ENCODE results near the gene PRKG1.
"Not testable (repeated sequence)": the region's sequence is repeated elsewhere in the genome, so short reads cannot be mapped to it uniquely, and the experiment has no call there.

Gene PRKG1

DNA sequence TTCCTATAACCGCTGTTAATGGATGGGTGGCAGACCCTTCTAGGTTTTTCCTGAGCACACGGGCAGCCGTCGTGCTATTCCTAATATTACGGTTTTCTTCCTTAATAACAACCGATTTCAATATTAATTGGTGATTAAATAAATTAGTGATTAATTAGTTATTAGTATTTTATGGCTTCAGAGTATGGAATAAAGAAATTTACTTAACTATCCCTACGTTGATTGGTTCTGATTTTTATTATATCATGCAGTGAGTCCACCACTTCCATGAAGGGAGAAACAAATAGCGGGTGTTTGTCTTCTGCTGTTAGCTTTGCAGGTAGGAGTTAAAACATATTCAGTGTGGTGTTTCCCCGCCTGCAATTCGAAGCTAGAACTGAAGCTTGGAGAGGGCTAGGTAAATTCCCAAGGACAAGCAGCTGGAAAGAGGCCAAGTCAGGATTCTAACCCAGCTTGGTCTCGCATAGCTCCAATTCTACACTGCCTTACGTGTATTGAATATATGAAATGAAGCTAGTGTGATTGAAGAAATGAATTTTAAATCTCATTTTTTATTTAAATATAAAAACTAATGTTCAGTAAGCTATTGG lies 626.0 kb downstream of the PRKG1 start:
- no peak for DNase-seq (ENCODE audit: low read depth in 2 of 2)

GRCh38 chr10:51705774-51706173 lies 631.5 kb downstream of the PRKG1 start:
- DNase-seq (ENCODE audit: low read depth in 2 of 2): no peak

DNA sequence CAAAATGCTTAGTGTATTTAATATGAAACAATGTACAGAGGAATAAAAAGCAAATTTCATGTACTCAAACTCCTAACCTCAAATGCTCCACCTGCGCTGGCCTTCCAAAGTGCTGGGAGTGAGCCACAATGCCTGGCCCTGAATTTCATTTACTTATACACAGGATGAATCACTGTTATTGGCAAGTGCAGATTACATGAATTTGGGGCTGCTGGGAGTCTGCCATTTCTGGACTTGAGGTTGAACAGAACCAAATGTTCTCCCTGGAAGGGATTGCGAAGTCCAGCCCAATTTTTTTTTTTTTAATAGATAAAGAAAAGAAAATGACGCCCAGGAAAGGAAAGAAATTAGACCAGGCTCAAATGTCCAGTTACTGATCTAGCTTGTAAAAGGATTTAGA lies 631.9 kb downstream of the PRKG1 start:
- no peak for DNase-seq (ENCODE audit: low read depth in 2 of 2)

- no peak for DNase-seq (ENCODE audit: low read depth in 2 of 2)
Measured at GRCh38 chr10:51707392-51707791, 633.1 kb downstream of the PRKG1 start.

GRCh38 chr10:51707821-51708424 lies 633.6 kb downstream of the PRKG1 start:
- DNase-seq (ENCODE audit: low read depth in 2 of 2): no peak

- no peak for DNase-seq (ENCODE audit: low read depth in 2 of 2)
Measured at GRCh38 chr10:51708609-51709008, 634.3 kb downstream of the PRKG1 start.

DNA sequence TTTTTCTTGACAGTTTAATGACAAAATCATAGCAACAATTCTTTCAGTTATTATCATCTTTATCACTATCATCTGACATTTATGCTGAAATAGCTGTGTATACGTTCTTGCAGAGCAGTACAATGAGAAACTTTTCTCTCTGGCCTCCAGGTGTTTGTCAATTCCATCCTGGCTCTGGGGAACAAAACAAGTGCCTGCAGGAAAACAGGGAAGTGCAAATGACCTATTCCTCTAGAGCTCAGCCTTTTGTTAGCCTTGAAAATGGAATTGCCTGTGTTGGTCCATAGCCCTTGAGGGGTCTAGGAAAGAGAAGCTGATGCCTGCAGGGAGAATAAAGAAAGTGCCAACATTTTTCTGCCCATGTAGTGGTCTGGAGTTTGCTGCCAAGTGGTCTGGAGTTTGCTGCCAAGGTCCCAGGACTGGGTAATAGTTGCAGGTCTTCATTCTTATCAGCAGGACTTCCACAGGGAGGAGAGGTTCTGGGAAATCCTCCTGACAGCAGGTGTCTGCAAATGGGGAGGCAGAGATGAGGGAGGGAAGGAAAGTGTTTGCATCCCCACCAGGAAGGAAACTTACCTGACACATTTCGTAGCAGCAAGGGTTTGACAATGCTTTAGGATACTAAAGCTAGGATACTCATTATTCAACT lies 635.2 kb downstream of the PRKG1 start:
- DNase-seq (ENCODE audit: low read depth in 2 of 2): no peak

DNA sequence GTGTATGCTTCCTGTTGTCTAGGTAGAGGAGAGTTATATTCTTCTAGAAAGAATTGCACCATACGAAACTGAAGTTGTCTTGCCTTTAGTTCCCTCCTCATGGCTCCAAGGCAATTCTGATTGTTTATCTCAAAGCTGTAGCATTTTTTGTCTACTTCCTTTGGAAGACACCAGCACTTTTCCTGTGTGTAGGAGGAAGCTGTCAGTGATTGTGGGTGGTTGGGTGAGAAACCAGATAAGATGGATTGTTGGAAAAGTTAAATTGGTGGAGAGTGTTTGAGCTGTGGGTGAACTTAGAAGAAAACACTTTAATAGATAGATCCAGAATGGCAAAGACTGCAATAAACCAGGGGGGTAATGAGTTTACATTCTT lies 637.2 kb downstream of the PRKG1 start:
- no peak for DNase-seq (ENCODE audit: low read depth in 2 of 2)

GRCh38 chr10:51716981-51717380 lies 642.7 kb downstream of the PRKG1 start:
- DNase-seq (ENCODE audit: low read depth in 2 of 2): no peak

GRCh38 chr10:51718804-51719291 lies 644.6 kb downstream of the PRKG1 start:
- DNase-seq (ENCODE audit: low read depth in 2 of 2): no peak

DNA sequence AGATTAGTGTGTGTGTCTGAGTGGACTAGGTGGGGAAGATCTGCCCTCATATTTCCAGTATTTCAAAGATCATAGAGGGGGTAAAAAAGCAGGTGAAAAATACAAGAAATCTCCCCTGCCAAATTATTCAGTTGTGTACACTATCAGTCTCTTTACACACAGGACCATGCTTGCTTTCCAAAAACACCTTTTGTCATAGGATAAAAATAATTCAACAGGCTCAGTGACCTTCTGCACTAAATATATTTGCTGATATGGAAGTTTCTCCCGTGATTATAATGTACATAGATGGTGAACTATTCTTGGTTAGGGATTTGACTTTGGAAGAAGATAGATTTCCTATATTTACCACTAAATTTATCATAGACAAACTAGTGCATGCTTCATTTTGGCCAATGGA lies 649.8 kb downstream of the PRKG1 start:
- no peak for DNase-seq (ENCODE audit: low read depth in 2 of 2)

DNA sequence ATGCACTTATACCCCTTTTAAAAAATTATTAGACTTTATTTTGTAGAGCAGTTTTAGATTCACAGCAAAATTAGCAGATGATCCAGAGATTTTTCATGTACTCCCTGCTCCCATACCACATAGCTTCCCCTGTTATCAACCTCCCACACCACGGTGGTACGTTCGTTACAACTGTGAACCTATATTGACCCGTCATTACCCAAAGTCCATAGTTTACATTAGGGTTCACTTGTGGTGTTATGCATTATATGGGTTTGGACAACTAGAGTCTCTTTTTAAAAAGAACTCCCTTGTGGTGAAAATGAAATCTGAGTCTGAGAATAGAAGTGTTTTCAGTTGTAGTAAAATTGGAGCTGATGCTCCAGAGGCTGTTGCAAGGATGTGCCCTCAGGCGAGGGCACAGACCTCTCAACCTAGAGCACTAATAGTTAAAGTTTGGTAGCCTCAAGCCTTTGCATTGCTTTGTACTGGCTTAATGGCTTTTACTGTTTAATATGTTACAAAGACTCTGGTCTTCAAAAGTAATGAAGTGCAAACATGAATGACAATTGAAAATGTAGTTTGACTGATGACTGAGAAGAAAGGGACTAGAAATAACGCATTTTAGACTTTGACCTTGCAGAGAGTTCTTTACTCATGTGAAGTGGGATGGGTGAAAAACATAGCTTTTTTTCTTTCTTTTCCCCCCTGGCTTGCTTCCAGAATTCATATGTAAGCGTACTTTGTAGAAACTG lies 655.7 kb downstream of the PRKG1 start:
- DNase-seq (ENCODE audit: low read depth in 2 of 2): no peak

GRCh38 chr10:51733057-51733456 lies 658.8 kb downstream of the PRKG1 start:
- DNase-seq (ENCODE audit: low read depth in 2 of 2): no peak

GRCh38 chr10:51743146-51743545 lies 668.9 kb downstream of the PRKG1 start:
- DNase-seq (ENCODE audit: low read depth in 2 of 2): no peak

DNA sequence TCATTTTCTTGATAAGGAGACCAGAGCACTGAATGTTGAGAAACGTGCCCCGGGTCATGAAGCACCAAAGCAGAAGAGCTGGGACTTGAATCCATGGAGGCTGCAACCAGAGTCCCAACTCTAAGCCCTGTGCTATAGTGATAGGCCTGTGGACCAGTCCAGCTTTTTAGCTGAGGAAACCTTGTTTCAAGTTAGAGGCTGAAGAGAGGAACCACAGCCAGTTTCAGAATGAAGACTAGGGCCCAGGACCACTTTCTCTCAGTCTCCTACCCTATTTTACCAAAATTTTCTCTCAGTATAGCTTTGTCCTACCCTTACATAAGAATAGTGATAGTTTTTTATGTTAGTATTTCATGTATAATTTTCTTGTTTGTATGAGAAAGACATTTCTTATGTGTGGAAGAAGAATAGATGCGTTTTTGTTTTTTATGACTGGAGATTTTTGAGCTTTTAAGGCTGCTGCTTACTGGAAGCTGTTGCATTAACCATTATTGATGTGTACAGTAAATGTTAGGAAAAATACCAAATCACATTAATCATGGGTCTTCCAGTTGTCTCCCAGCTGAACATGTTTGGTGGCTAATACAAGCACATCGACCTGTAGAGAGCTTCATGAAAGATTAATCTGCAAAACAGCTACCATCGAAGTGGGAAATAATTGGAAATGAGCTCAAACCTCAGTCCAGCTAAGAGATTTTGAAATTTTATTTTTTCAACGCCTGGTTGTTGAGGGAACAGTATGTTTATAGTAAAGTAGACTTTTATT lies 670.1 kb downstream of the PRKG1 start:
- no peak for DNase-seq (ENCODE audit: low read depth in 2 of 2)

GRCh38 chr10:51745397-51745796 lies 671.1 kb downstream of the PRKG1 start:
- no peak for DNase-seq (ENCODE audit: low read depth in 2 of 2)

DNA sequence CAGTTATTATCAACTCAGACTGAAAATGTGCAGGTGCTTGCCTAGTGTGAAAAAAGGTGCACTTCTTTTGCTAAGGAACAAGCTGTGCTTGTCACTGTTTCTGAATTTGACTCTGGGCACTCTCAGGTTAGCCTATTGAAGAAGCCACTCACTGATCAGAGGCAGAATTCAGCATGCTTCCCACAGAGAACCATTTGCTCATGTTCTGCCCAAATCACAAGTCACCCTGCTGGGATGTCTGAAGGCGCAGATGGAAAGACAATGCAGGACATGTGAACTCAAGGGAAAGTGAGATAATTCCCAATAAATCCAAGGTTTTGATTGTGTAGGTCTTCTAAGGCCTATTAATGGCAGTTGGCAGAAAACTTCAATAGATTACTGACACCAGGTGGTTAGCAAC lies 672.9 kb downstream of the PRKG1 start:
- no peak for DNase-seq (ENCODE audit: low read depth in 2 of 2)

DNA sequence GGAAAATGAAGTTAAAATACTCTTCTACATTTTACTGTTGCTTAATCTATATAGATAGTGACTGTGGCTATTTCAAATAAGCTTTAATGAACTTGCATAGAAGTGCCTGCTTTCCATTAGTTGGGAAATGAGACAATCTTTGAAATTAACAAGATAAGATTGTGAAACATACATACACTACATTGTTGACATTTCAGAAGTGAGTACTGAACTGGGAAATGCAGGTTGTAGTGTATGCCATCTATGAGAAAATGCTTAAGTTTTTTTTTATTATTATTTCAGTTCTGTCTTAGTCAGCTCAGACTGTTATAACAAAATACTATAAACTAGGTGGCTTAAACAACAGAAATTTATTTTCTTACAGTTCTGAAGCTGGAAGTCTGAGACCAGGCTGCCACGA lies 674.7 kb downstream of the PRKG1 start:
- no peak for DNase-seq (ENCODE audit: low read depth in 2 of 2)

- DNase-seq (ENCODE audit: low read depth in 2 of 2): no peak
Measured at GRCh38 chr10:51758366-51758765, 684.1 kb downstream of the PRKG1 start.

- not testable (repeated sequence) for DNase-seq (ENCODE audit: low read depth in 2 of 2)
Measured at GRCh38 chr10:51758838-51759237, 684.6 kb downstream of the PRKG1 start.

DNA sequence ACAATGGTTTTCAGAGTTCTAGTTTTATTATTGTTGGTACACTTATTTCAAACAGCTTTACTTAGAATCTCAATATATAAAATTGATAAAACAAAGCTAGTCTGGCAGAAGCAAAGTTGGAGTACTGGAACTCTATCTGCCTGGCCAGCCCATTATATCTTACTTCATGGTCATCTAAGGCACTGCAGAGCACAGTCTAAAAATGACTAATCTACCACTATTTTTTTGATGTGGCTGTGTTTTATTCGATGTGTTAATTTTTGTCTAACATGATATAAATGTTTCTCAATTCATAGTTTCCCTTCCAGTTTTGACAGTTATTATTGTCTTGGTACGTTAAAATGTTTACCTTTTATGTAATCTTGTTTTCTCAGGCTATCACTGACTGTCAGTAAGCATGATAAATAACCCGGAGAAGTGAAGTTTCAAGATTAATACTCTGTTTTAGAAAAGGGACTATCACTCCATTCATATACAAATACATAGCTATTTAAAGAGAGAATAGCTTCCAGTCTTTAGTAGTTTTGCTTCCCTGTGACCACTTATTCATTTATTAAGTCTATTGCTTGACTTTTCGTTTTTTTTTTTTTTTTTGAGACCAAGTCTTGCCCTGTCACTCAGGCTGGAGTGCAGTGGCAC lies 685.7 kb downstream of the PRKG1 start:
- no peak for DNase-seq (ENCODE audit: low read depth in 2 of 2)
